NCI-H1436 (cell line): ENCODE data around the gene ATP2A1.

Experiments used
- DNase-seq: peaks from one replicate; lab custom pipeline; 2025; lab: John Stamatoyannopoulos, UW

The ATP2A1 gene

GRCh38 chr16:28878083-28878926 is at the start of gene ATP2A1:
Gene ATP2A1, plus strand, starts transcription at chr16:28878488. Its CDS starts 184 bp downstream, at chr16:28878672.
- DNase-seq: no peak

GRCh38 chr16:28829747-28830146 is 48.5 kb upstream of the ATP2A1 start:
- DNase-seq: no peak

GRCh38 chr16:28830531-28830930 is 47.8 kb upstream of the ATP2A1 start:
- no peak for DNase-seq

GRCh38 chr16:28834349-28834748 is 43.9 kb upstream of the ATP2A1 start:
- DNase-seq: no peak

GRCh38 chr16:28834873-28835863 is 43.1 kb upstream of the ATP2A1 start:
- no peak for DNase-seq

GRCh38 chr16:28835864-28836760 is 42.2 kb upstream of the ATP2A1 start:
- DNase-seq: no peak

- no peak for DNase-seq
Observed at GRCh38 chr16:28836761-28837064, 41.6 kb upstream of the ATP2A1 start.

- DNase-seq: no peak
Observed at GRCh38 chr16:28837672-28838557, 40.4 kb upstream of the ATP2A1 start.

GRCh38 chr16:28838558-28838918 is 39.8 kb upstream of the ATP2A1 start:
- no peak for DNase-seq

- DNase-seq: no peak
Observed at GRCh38 chr16:28839004-28839639, 39.2 kb upstream of the ATP2A1 start.

- DNase-seq: no peak
Observed at GRCh38 chr16:28839899-28840298, 38.4 kb upstream of the ATP2A1 start.

- no peak for DNase-seq
Observed at GRCh38 chr16:28842696-28843095, 35.6 kb upstream of the ATP2A1 start.

- DNase-seq: no peak
Observed at GRCh38 chr16:28843766-28844165, 34.5 kb upstream of the ATP2A1 start.

GRCh38 chr16:28844226-28844885 is 33.9 kb upstream of the ATP2A1 start:
- no peak for DNase-seq

- DNase-seq: no peak
Observed at GRCh38 chr16:28845293-28845692, 33.0 kb upstream of the ATP2A1 start.

GRCh38 chr16:28845761-28846079 is 32.6 kb upstream of the ATP2A1 start:
- DNase-seq: no peak

GRCh38 chr16:28846080-28846932 is 32.0 kb upstream of the ATP2A1 start, which contains the start of gene TUFM:
Gene TUFM, minus strand, starts transcription at chr16:28846348. Its CDS starts 79 bp downstream, at chr16:28846269.
- DNase-seq: peak; percentile 98

GRCh38 chr16:28846933-28847273 is 31.4 kb upstream of the ATP2A1 start:
- peak; percentile 5 for DNase-seq

- no peak for DNase-seq
Observed at GRCh38 chr16:28858421-28858820, 19.9 kb upstream of the ATP2A1 start.
